H9 (cell line): ENCODE data around the gene PRKCZ. TPM values are rescaled to one million over a fixed set of nuclear protein-coding genes. Genes with fewer than 3 reads are reported as not detected.

Experiments
- DNase-seq: peaks from one replicate; pipeline ENCODE4 v3.0.0-alpha.2; 2017
- H2AFZ ChIP-seq: one replicate; pipeline ENCODE4 v1.6.1; 2013; ENCODE audit warnings: mild to moderate bottlenecking, low read length, control low read depth, moderate library complexity
- H2AK5ac ChIP-seq: 2 replicates; pipeline ENCODE4 v1.6.1; 2013; ENCODE audit warnings: low read length, control low read depth, mixed read lengths; ENCODE audit not compliant: insufficient read length
- H2BK120ac ChIP-seq: one replicate; pipeline ENCODE4 v1.6.1; 2013; ENCODE audit warnings: low read depth, mild to moderate bottlenecking, low read length, control low read depth, inconsistent platforms; ENCODE audit not compliant: poor library complexity, severe bottlenecking
- H2BK12ac ChIP-seq: 2 replicates; pipeline ENCODE4 v1.6.1; 2013; ENCODE audit warnings: low read length, control low read depth, mixed read lengths, low read depth; ENCODE audit not compliant: insufficient read length
- H2BK15ac ChIP-seq: 2 replicates; pipeline ENCODE4 v1.6.1; 2013; ENCODE audit warnings: low read depth, low read length, control low read depth
- H2BK20ac ChIP-seq: one replicate; pipeline ENCODE4 v1.6.1; 2013; ENCODE audit warnings: low read depth, mild to moderate bottlenecking, low read length, control low read depth, inconsistent platforms; ENCODE audit not compliant: poor library complexity, severe bottlenecking
- H2BK5ac ChIP-seq: 2 replicates; pipeline ENCODE4 v1.6.1; 2013; ENCODE audit warnings: low read length, control low read depth, mixed read lengths; ENCODE audit not compliant: insufficient read length
- H3K14ac ChIP-seq: 2 replicates; pipeline ENCODE4 v1.6.1; 2013; ENCODE audit warnings: low read length, control low read depth; ENCODE audit not compliant: insufficient read depth
- H3K18ac ChIP-seq: 2 replicates; pipeline ENCODE4 v1.6.1; 2013; ENCODE audit warnings: low read depth, mild to moderate bottlenecking, mixed read lengths, low read length, control low read depth; ENCODE audit not compliant: insufficient read length
- H3K23ac ChIP-seq: 2 replicates; pipeline ENCODE4 v1.6.1; 2013; ENCODE audit warnings: low read length, control low read depth, mixed read lengths, low read depth; ENCODE audit not compliant: insufficient read length
- H3K23me2 ChIP-seq: 2 replicates; pipeline ENCODE4 v1.6.1; 2013; ENCODE audit warnings: low read depth, mild to moderate bottlenecking, mixed read lengths, low read length, control low read depth; ENCODE audit not compliant: insufficient read length, poor library complexity, severe bottlenecking
- H3K27ac ChIP-seq: 2 replicates; pipeline ENCODE4 v1.5.1; 2013; ENCODE audit warnings: low read length, control low read depth, mixed read lengths, low read depth; ENCODE audit not compliant: insufficient read length
- H3K27me3 ChIP-seq: 2 replicates; pipeline ENCODE4 v1.6.1; 2013; ENCODE audit warnings: low read length, control low read depth, inconsistent platforms; ENCODE audit not compliant: insufficient read depth
- H3K4ac ChIP-seq: 2 replicates; pipeline ENCODE4 v1.6.1; 2013; ENCODE audit warnings: low read depth, mild to moderate bottlenecking, control low read depth, inconsistent platforms, low read length, moderate library complexity
- H3K4me1 ChIP-seq: 2 replicates; pipeline ENCODE4 v1.6.1; 2013; ENCODE audit warnings: low read length, control low read depth, inconsistent platforms; ENCODE audit not compliant: insufficient read depth
- H3K4me2 ChIP-seq: 2 replicates; pipeline ENCODE4 v1.6.1; 2013; ENCODE audit warnings: low read length, control low read depth, mixed read lengths; ENCODE audit not compliant: insufficient read length, insufficient read depth
- H3K56ac ChIP-seq: 2 replicates; pipeline ENCODE4 v1.6.1; 2013; ENCODE audit warnings: low read depth, mild to moderate bottlenecking, mixed read lengths, low read length, control low read depth; ENCODE audit not compliant: insufficient read length
- H3K79me1 ChIP-seq: 2 replicates; pipeline ENCODE4 v1.6.1; 2013; ENCODE audit warnings: low read depth, mild to moderate bottlenecking, moderate library complexity, low read length, control low read depth, inconsistent platforms; ENCODE audit not compliant: insufficient read depth, poor library complexity, severe bottlenecking
- H3K79me2 ChIP-seq: 2 replicates; pipeline ENCODE4 v1.6.1; 2013; ENCODE audit warnings: low read length, control low read depth, inconsistent platforms; ENCODE audit not compliant: insufficient read depth
- H3K9ac ChIP-seq: 2 replicates; pipeline ENCODE4 v1.6.1; 2013; ENCODE audit warnings: low read length, control low read depth, mixed read lengths; ENCODE audit not compliant: insufficient read length; ENCODE audit errors: extremely low read depth
- H3K9me3 ChIP-seq: one replicate; pipeline ENCODE4 v1.6.1; 2013; ENCODE audit warnings: low read depth, low read length, inconsistent platforms; ENCODE audit not compliant: control insufficient read depth
- H3T11ph ChIP-seq: one replicate; pipeline ENCODE4 v1.6.1; 2013; ENCODE audit warnings: mild to moderate bottlenecking, low read length, control low read depth, inconsistent platforms
- H4K20me1 ChIP-seq: one replicate; pipeline ENCODE4 v1.6.1; 2013; ENCODE audit not compliant: control insufficient read depth, insufficient read length, insufficient read depth
- H4K5ac ChIP-seq: 2 replicates; pipeline ENCODE4 v1.6.1; 2013; ENCODE audit warnings: low read depth, mild to moderate bottlenecking, mixed read lengths, low read length, control low read depth; ENCODE audit not compliant: insufficient read length
- H4K8ac ChIP-seq: replicated peaks from 2 replicates; pipeline ENCODE4 v1.6.1; 2013; ENCODE audit warnings: low read length, control low read depth, mixed read lengths, low read depth; ENCODE audit not compliant: insufficient read length
- H4K91ac ChIP-seq: 2 replicates; pipeline ENCODE4 v1.6.1; 2013; ENCODE audit warnings: low read depth, mild to moderate bottlenecking, moderate library complexity, mixed read lengths, low read length, control low read depth; ENCODE audit not compliant: insufficient read length
- H3K27ac Mint-ChIP-seq, 3 experiments: 2 replicates in 2 of 3; 3 replicates in 1 of 3; pipeline ENCODE4 v1.8.0; 2020 to 2021; ENCODE audit warnings: mixed read lengths in 3 of 3, mild to moderate bottlenecking in 1 of 3, moderate library complexity in 1 of 3
- H3K27me3 Mint-ChIP-seq: 2 replicates; pipeline ENCODE4 v1.8.0; 2021; ENCODE audit warnings: low read depth, mild to moderate bottlenecking, moderate library complexity, mixed read lengths
- H3K36me3 Mint-ChIP-seq, 3 experiments: 2 replicates in 2 of 3; 3 replicates in 1 of 3; pipeline ENCODE4 v1.8.0; 2020 to 2021; ENCODE audit warnings: low read depth in 3 of 3, mixed read lengths in 3 of 3; ENCODE audit not compliant: insufficient read depth in 1 of 3
- H3K4me1 Mint-ChIP-seq, 2 experiments: 2 replicates each; pipeline ENCODE4 v1.8.0; 2020; ENCODE audit warnings: mixed read lengths in 2 of 2
- H3K4me3 Mint-ChIP-seq, 2 experiments: 2 replicates in 1 of 2; 3 replicates in 1 of 2; pipeline ENCODE4 v1.8.0; 2020 to 2021; ENCODE audit warnings: mild to moderate bottlenecking in 2 of 2, mixed read lengths in 2 of 2, moderate library complexity in 1 of 2
- H3K9me3 Mint-ChIP-seq, 2 experiments: 2 replicates in 1 of 2; 3 replicates in 1 of 2; pipeline ENCODE4 v1.8.0; 2020; ENCODE audit warnings: mild to moderate bottlenecking in 2 of 2, mixed read lengths in 2 of 2, moderate library complexity in 1 of 2
- WGBS: extraction: QIAGEN DNeasy Blood & Tissue Kit; methylation state at CpG from one replicate; pipeline ENCODE4 v1.1.7; 2013; ENCODE audit warnings: missing lambda C conversion rate, low lambda C conversion rate, mixed read lengths; ENCODE audit not compliant: insufficient read length; ENCODE audit errors: extremely low coverage; 5-methylcytosine and 5-hydroxymethylcytosine counted together
- total RNA-seq: library from RNA; stranded (reverse); gene quantifications from 2 replicates; pipeline ENCODE4 v1.2.1, GENCODE V29; 2021
- TF ChIP-seq, protein P1 (sequence below): fragments of 200-600 bp; sonication (generic); conservative IDR thresholded peaks from 3 replicates; pipeline ENCODE4 v1.8.0; 2021; ENCODE audit warnings: antibody characterized with exemption, mild to moderate bottlenecking

PRKCZ gene
- total RNA-seq, 1 experiment from 2014 or later = 48.4 TPM

DNA sequence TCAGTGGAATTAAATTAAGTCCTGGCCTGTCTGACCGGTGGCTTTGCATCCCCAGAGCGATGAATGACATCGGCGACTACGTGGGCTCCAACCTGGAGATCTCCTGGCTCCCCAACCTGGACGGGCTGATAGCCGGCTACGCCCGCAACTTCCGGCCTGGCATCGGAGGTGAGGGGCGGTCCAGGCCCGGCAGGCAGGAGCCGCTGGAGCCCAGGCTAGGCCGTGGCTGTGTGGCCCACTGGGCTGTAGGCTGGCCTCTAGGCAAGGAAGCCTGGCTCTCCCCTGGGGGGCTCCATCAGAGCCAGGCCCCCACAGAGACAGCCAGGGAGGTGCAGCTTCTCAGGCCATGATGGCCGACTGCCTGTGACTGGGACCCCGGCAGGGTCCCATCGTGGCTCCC is 25.3 kb upstream of the PRKCZ start:
- H3K4me1 Mint-ChIP-seq = no peaks in the 10 kb centered on the region
- no CpG with 5 or more reads among the region's 18 CpGs for WGBS
- TF ChIP-seq, protein P1, sequence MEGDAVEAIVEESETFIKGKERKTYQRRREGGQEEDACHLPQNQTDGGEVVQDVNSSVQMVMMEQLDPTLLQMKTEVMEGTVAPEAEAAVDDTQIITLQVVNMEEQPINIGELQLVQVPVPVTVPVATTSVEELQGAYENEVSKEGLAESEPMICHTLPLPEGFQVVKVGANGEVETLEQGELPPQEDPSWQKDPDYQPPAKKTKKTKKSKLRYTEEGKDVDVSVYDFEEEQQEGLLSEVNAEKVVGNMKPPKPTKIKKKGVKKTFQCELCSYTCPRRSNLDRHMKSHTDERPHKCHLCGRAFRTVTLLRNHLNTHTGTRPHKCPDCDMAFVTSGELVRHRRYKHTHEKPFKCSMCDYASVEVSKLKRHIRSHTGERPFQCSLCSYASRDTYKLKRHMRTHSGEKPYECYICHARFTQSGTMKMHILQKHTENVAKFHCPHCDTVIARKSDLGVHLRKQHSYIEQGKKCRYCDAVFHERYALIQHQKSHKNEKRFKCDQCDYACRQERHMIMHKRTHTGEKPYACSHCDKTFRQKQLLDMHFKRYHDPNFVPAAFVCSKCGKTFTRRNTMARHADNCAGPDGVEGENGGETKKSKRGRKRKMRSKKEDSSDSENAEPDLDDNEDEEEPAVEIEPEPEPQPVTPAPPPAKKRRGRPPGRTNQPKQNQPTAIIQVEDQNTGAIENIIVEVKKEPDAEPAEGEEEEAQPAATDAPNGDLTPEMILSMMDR = no peak
- H4K20me1 ChIP-seq = no peaks in the 10 kb centered on the region
- H3K9ac ChIP-seq = no peak overlapping the region
- H3K27ac ChIP-seq = no peak overlapping the region
- H3K56ac ChIP-seq = no peak overlapping the region
- no peaks in the 10 kb centered on the region for H3K9me3 Mint-ChIP-seq
- H3K79me1 ChIP-seq = no peaks in the 10 kb centered on the region
- no peak overlapping the region for H3K18ac ChIP-seq
- no peaks in the 10 kb centered on the region for H3K23me2 ChIP-seq
- no peaks in the 10 kb centered on the region for H3K36me3 Mint-ChIP-seq
- no peak overlapping the region for H3K23ac ChIP-seq
- H2AFZ ChIP-seq = no peak overlapping the region
- H2BK12ac ChIP-seq = no peak overlapping the region
- no peak overlapping the region for H3T11ph ChIP-seq
- H3K4ac ChIP-seq = no peak overlapping the region
- no peak overlapping the region for H3K14ac ChIP-seq
- no peaks in the 10 kb centered on the region for H3K9me3 ChIP-seq
- H4K5ac ChIP-seq = no peak overlapping the region
- no peak overlapping the region for H2AK5ac ChIP-seq
- H3K4me2 ChIP-seq = no peak overlapping the region
- H4K8ac ChIP-seq = no peak overlapping the region
- H3K79me2 ChIP-seq = no peaks in the 10 kb centered on the region
- no peak overlapping the region; the same call in 1 of the 2 replicates for H2BK15ac ChIP-seq
- no peak overlapping the region for H2BK120ac ChIP-seq
- H2BK5ac ChIP-seq = no peak overlapping the region
- H3K27me3 Mint-ChIP-seq = peaks cover 28% of the 10 kb centered on the region
- no peak overlapping the region for H3K27ac Mint-ChIP-seq
- no peak for DNase-seq
- no peak overlapping the region for H4K91ac ChIP-seq
- no peak overlapping the region for H3K4me3 Mint-ChIP-seq
- H3K4me1 ChIP-seq = no peaks in the 10 kb centered on the region
- H3K27me3 ChIP-seq = peaks cover 2% of the 10 kb centered on the region; the same call in 1 of the 2 replicates
- H2BK20ac ChIP-seq = no peak overlapping the region
